HG03571 (cell line): Measurements from ENCODE around the gene ATP5PB.

Experiments
- ATAC-seq: cut with Tn5 transposase; IDR thresholded peaks from one replicate; pipeline ENCODE4 v1.9.1; 2021; ENCODE audit not compliant: unreplicated experiment

The ATP5PB gene

GRCh38 chr1:111446967-111447892 lies 2.0 kb upstream of the ATP5PB start:
- ATAC-seq = no peak

GRCh38 chr1:111448482-111448917 lies 764 bp upstream of the ATP5PB start:
- ATAC-seq = peak; percentile 7

GRCh38 chr1:111449703-111450017 lies 396 bp downstream of the ATP5PB start:
- ATAC-seq = peak; percentile 5

- ATAC-seq = no peak
Observed at GRCh38 chr1:111450185-111450584, 921 bp downstream of the ATP5PB start.

- no peak for ATAC-seq
Observed at GRCh38 chr1:111452581-111452980, 3.3 kb downstream of the ATP5PB start.

GRCh38 chr1:111453706-111454105 lies 4.4 kb downstream of the ATP5PB start:
- ATAC-seq = no peak

GRCh38 chr1:111454859-111455641 lies 5.8 kb downstream of the ATP5PB start:
- ATAC-seq = no peak

- no peak for ATAC-seq
Observed at GRCh38 chr1:111455642-111456031, 6.4 kb downstream of the ATP5PB start.

- no peak for ATAC-seq
Observed at GRCh38 chr1:111461765-111462164, 12.5 kb downstream of the ATP5PB start.

- ATAC-seq = no peak
Observed at GRCh38 chr1:111462370-111463028, 13.2 kb downstream of the ATP5PB start.

GRCh38 chr1:111463029-111463683 lies 13.9 kb downstream of the ATP5PB start:
- ATAC-seq = no peak

- no peak for ATAC-seq
Observed at GRCh38 chr1:111465754-111466153, 16.5 kb downstream of the ATP5PB start.

- ATAC-seq = no peak
Observed at GRCh38 chr1:111466480-111466879, 17.2 kb downstream of the ATP5PB start.

GRCh38 chr1:111467865-111468716 lies 18.8 kb downstream of the ATP5PB start:
- no peak for ATAC-seq

- ATAC-seq = no peak
Observed at GRCh38 chr1:111468717-111469100, 19.4 kb downstream of the ATP5PB start.

- ATAC-seq = no peak
Observed at GRCh38 chr1:111469539-111469938, 20.3 kb downstream of the ATP5PB start.

GRCh38 chr1:111470596-111470995 lies 21.3 kb downstream of the ATP5PB start:
- no peak for ATAC-seq

GRCh38 chr1:111471012-111471411 lies 21.7 kb downstream of the ATP5PB start:
- ATAC-seq = no peak

- ATAC-seq = no peak
Observed at GRCh38 chr1:111471538-111471937, 22.3 kb downstream of the ATP5PB start.

GRCh38 chr1:111474106-111474505 lies 24.8 kb downstream of the ATP5PB start:
- no peak for ATAC-seq
